NB4 (cell line): ENCODE measurements around the gene EME1.
"Not testable (repeated sequence)": the region's sequence is repeated elsewhere in the genome, so short reads cannot be mapped to it uniquely, and the experiment has no call there.

ENCODE experiments used
- CTCF ChIP-seq: IDR thresholded peaks from one replicate; pipeline ENCODE4 v1.5.1; 2012; ENCODE audit warnings: low read depth, low read length
- MAX ChIP-seq: IDR thresholded peaks from 2 replicates; pipeline ENCODE4 v1.6.1; 2011; ENCODE audit warnings: low read depth, low read length
- MYC ChIP-seq: IDR thresholded peaks from 2 replicates; pipeline ENCODE4 v1.6.1; 2011; ENCODE audit warnings: low read depth, low read length
- POLR2A ChIP-seq: IDR thresholded peaks from 2 replicates; pipeline ENCODE4 v1.6.1; 2011; ENCODE audit warnings: mild to moderate bottlenecking; ENCODE audit not compliant: insufficient read length; ENCODE audit errors: extremely low read depth

GRCh38 chr17:50419577-50419976 is 46.5 kb downstream of the EME1 start:
- not testable (repeated sequence) for TF ChIP-seq CTCF, POLR2A, MYC, MAX
